Neural cell (in vitro differentiated cells): ENCODE results near the gene BTBD19. TPM values are rescaled to one million over a fixed set of nuclear protein-coding genes. Genes with fewer than 3 reads are reported as not detected.

Experiments used
- H2AFZ ChIP-seq: fragments of 200-600, 300-800 bp; sonication (generic), shearing (Covaris generic); 2 replicates; pipeline ENCODE4 v1.6.0; 2014; ENCODE audit warnings: low read depth, mild to moderate bottlenecking, antibody characterized with exemption, low read length, moderate library complexity
- H3F3A ChIP-seq: fragments of 200-600 bp; shearing (Covaris generic); 2 replicates; pipeline ENCODE4 v1.6.1; 2016; ENCODE audit warnings: mild to moderate bottlenecking, moderate library complexity, mixed read lengths, antibody characterized with exemption, low read length; ENCODE audit not compliant: insufficient read depth, poor library complexity, severe bottlenecking
- H3K27ac ChIP-seq: fragments of 200-600, 300-800 bp; sonication (generic), shearing (Covaris generic); 2 replicates; pipeline ENCODE4 v1.5.1; 2014; ENCODE audit warnings: mild to moderate bottlenecking, low read length, moderate library complexity
- H3K27me3 ChIP-seq: fragments of 300-800, 200-600 bp; sonication (generic), shearing (Covaris generic); 2 replicates; pipeline ENCODE4 v1.6.0; 2014; ENCODE audit warnings: mild to moderate bottlenecking, low read depth, low read length, moderate library complexity; ENCODE audit not compliant: insufficient read depth
- H3K36me3 ChIP-seq: fragments of 300-800, 200-600 bp; sonication (generic), shearing (Covaris generic); 2 replicates; pipeline ENCODE4 v1.5.1; 2014; ENCODE audit warnings: mild to moderate bottlenecking, antibody characterized with exemption, low read length, moderate library complexity; ENCODE audit not compliant: insufficient read depth
- H3K4me2 ChIP-seq: fragments of 300-800, 200-600 bp; sonication (generic), shearing (Covaris generic); 2 replicates; pipeline ENCODE4 v1.6.0; 2014; ENCODE audit warnings: mild to moderate bottlenecking, low read length
- H3K4me3 ChIP-seq: fragments of 300-800, 200-600 bp; sonication (generic), shearing (Covaris generic); 2 replicates; pipeline ENCODE4 v1.5.1; 2014; ENCODE audit warnings: mild to moderate bottlenecking, low read length, moderate library complexity
- H3K79me2 ChIP-seq: fragments of 200-600 bp; shearing (Covaris generic); replicated peaks from 2 replicates; pipeline ENCODE4 v1.6.0; 2014; ENCODE audit warnings: mild to moderate bottlenecking, low read length, moderate library complexity; ENCODE audit not compliant: insufficient read depth
- H3K9ac ChIP-seq: fragments of 300-800, 200-600 bp; sonication (generic), shearing (Covaris generic); 2 replicates; pipeline ENCODE4 v1.6.1; 2016; ENCODE audit warnings: mild to moderate bottlenecking, low read length, mixed read lengths
- H3K9me2 ChIP-seq: fragments of 200-600 bp; shearing (Covaris generic); 2 replicates; pipeline ENCODE4 v1.6.1; 2016; ENCODE audit warnings: mild to moderate bottlenecking, low read length, mixed read lengths; ENCODE audit not compliant: insufficient read depth
- H3K9me3 ChIP-seq: fragments of 200-600, 300-800 bp; sonication (generic), shearing (Covaris generic); 2 replicates; pipeline ENCODE4 v1.6.1; 2016; ENCODE audit warnings: mild to moderate bottlenecking, mixed run types, low read length, moderate library complexity, mixed read lengths
- H4K20me1 ChIP-seq: fragments of 200-600 bp; shearing (Covaris generic); 2 replicates; pipeline ENCODE4 v1.6.1; 2016; ENCODE audit warnings: mild to moderate bottlenecking, mixed run types; ENCODE audit not compliant: insufficient read depth
- EP300 ChIP-seq: fragments of 450-650 bp; conservative IDR thresholded peaks from 2 replicates; pipeline ENCODE4 v1.6.1; 2014; ENCODE audit warnings: antibody characterized with exemption, mild to moderate bottlenecking, moderate library complexity; ENCODE audit not compliant: poor library complexity, severe bottlenecking
- EZH2 ChIP-seq: fragments of 200-600, 300-800 bp; shearing (Covaris generic), sonication (generic); IDR thresholded peaks from 2 replicates; pipeline ENCODE4 v1.6.1; 2014; ENCODE audit warnings: antibody characterized with exemption, low read length, borderline replicate concordance, mild to moderate bottlenecking; ENCODE audit not compliant: insufficient read depth, poor library complexity, severe bottlenecking
- MXI1 ChIP-seq: fragments of 450-650 bp; conservative IDR thresholded peaks from 2 replicates; pipeline ENCODE4 v1.6.1; 2014; ENCODE audit warnings: antibody characterized with exemption, mild to moderate bottlenecking; ENCODE audit not compliant: poor library complexity, severe bottlenecking
- POLR2AphosphoS5 ChIP-seq: IDR thresholded peaks from 2 replicates; pipeline ENCODE4 v1.6.1; 2012
- RAD21 ChIP-seq: fragments of 450-650 bp; conservative IDR thresholded peaks from 2 replicates; pipeline ENCODE4 v1.6.1; 2014; ENCODE audit warnings: antibody characterized with exemption, mild to moderate bottlenecking, moderate library complexity
- SMC3 ChIP-seq: fragments of 450-650 bp; conservative IDR thresholded peaks from 2 replicates; pipeline ENCODE4 v1.6.1; 2014; ENCODE audit warnings: antibody characterized with exemption, mild to moderate bottlenecking, moderate library complexity; ENCODE audit not compliant: poor library complexity
- TAF1 ChIP-seq: IDR thresholded peaks from 2 replicates; pipeline ENCODE4 v1.6.1; 2012; ENCODE audit warnings: low read depth
- polyA plus RNA-seq: library from polyadenylated mRNA; depleted of rRNA; stranded (reverse); fragments of >200 nt; gene quantifications from 2 replicates; pipeline ENCODE4 v1.2.3, GENCODE V29; 2014
- TF ChIP-seq, protein P1 (sequence below): fragments of 450-650 bp; IDR thresholded peaks from 2 replicates; pipeline ENCODE4 v1.5.1; 2014; ENCODE audit warnings: antibody characterized with exemption, mild to moderate bottlenecking, moderate library complexity; ENCODE audit not compliant: poor library complexity, severe bottlenecking
- TF ChIP-seq, protein P2 (sequence below): IDR thresholded peaks from 2 replicates; pipeline ENCODE4 v1.6.1; 2012; ENCODE audit warnings: borderline replicate concordance

BTBD19 gene
- polyA plus RNA-seq, 1 donor from 2014 or later = not detected

DNA sequence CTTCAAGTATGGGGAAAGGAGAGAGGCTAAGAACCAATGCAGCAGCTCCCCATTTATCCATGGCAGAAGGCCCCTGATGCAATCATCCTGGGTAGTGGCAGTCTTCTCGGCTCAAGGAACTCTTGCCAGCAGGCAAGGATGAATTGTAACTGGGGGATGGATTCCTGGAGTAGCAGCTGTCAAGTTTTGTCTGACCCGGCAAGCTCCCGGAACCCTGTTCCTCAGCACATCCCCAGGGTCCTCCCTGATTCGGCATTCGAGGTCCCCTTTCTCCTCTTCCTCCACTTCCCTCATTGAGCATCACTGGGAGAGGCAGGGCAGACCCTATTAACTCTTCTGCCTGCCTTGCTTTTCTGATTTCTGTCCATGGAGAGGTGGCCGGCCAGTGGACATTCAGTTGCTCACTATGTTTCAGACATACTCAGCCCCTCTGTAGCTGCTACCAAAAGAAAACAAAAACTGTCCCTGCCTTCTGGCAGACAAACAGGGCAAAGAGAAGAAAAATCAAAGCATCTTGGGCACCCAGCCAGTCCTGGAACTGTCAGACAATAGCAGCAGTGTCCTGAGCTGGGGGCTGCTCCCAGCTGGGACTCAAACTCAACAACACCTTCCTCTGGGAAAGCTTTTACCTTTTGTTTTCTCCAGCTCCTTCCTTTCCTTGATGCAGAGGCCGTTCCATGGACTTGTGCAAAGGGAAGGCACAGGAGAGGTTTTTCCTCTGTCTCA, 40.3 kb downstream of the BTBD19 start:
- no peak overlapping the region for H2AFZ ChIP-seq
- no peak overlapping the region for H3K4me3 ChIP-seq
- TF ChIP-seq EP300 (no peak), TAF1 (no peak), MXI1 (no peak), RAD21 (no peak), SMC3 (no peak), POLR2AphosphoS5 (no peak), EZH2 (no peak)
- TF ChIP-seq, protein P1, sequence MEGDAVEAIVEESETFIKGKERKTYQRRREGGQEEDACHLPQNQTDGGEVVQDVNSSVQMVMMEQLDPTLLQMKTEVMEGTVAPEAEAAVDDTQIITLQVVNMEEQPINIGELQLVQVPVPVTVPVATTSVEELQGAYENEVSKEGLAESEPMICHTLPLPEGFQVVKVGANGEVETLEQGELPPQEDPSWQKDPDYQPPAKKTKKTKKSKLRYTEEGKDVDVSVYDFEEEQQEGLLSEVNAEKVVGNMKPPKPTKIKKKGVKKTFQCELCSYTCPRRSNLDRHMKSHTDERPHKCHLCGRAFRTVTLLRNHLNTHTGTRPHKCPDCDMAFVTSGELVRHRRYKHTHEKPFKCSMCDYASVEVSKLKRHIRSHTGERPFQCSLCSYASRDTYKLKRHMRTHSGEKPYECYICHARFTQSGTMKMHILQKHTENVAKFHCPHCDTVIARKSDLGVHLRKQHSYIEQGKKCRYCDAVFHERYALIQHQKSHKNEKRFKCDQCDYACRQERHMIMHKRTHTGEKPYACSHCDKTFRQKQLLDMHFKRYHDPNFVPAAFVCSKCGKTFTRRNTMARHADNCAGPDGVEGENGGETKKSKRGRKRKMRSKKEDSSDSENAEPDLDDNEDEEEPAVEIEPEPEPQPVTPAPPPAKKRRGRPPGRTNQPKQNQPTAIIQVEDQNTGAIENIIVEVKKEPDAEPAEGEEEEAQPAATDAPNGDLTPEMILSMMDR = no peak
- TF ChIP-seq, protein P2, sequence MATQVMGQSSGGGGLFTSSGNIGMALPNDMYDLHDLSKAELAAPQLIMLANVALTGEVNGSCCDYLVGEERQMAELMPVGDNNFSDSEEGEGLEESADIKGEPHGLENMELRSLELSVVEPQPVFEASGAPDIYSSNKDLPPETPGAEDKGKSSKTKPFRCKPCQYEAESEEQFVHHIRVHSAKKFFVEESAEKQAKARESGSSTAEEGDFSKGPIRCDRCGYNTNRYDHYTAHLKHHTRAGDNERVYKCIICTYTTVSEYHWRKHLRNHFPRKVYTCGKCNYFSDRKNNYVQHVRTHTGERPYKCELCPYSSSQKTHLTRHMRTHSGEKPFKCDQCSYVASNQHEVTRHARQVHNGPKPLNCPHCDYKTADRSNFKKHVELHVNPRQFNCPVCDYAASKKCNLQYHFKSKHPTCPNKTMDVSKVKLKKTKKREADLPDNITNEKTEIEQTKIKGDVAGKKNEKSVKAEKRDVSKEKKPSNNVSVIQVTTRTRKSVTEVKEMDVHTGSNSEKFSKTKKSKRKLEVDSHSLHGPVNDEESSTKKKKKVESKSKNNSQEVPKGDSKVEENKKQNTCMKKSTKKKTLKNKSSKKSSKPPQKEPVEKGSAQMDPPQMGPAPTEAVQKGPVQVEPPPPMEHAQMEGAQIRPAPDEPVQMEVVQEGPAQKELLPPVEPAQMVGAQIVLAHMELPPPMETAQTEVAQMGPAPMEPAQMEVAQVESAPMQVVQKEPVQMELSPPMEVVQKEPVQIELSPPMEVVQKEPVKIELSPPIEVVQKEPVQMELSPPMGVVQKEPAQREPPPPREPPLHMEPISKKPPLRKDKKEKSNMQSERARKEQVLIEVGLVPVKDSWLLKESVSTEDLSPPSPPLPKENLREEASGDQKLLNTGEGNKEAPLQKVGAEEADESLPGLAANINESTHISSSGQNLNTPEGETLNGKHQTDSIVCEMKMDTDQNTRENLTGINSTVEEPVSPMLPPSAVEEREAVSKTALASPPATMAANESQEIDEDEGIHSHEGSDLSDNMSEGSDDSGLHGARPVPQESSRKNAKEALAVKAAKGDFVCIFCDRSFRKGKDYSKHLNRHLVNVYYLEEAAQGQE = no peak
- no peaks in the 10 kb centered on the region for H3K27me3 ChIP-seq
- H3K4me2 ChIP-seq = no peak overlapping the region
- no peaks in the 10 kb centered on the region for H3K9me2 ChIP-seq
- H3F3A ChIP-seq = no peaks in the 10 kb centered on the region
- H3K9ac ChIP-seq = no peak overlapping the region
- H3K36me3 ChIP-seq = no peaks in the 10 kb centered on the region
- H4K20me1 ChIP-seq = no peaks in the 10 kb centered on the region
- H3K27ac ChIP-seq = no peak overlapping the region
- no peaks in the 10 kb centered on the region for H3K9me3 ChIP-seq
- no peaks in the 10 kb centered on the region for H3K79me2 ChIP-seq

DNA sequence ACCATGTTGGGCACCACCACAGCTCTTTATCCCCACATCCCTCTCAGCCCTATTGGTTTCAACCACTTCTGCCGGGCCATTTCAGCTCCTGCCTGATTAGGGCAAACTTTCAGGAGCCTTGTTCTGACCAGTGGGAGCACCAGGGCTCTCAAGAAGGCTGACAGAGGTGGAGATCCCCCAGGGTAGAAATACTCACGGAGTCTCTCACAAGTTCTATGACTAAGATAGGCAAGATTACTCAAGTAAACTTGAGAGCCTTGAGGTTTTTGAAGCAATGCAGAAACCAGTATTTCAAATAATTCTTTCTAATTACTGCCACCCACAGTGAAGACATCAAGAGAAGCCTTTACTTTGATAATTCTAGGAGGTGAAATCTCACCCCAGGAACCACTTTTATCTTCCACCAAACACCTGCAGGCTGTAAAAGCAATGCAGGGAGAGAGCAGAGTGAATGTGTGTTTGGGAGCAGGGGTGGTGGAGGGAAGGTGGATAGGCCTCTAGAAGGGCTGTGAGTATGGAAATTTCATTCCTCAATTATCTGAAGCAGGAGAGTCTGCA, 41.3 kb downstream of the BTBD19 start:
- Histone ChIP-seq H4K20me1 (no peaks in the 10 kb centered on the region), H3K79me2 (no peaks in the 10 kb centered on the region), H3K4me2 (no peak overlapping the region), H3F3A (no peaks in the 10 kb centered on the region), H3K36me3 (no peaks in the 10 kb centered on the region), H3K9me3 (no peaks in the 10 kb centered on the region), H3K27me3 (no peaks in the 10 kb centered on the region), H3K9ac (no peak overlapping the region), H2AFZ (no peak overlapping the region), H3K27ac (no peak overlapping the region), H3K4me3 (no peak overlapping the region), H3K9me2 (no peaks in the 10 kb centered on the region)
- no peak for TF ChIP-seq EP300
- TF ChIP-seq, protein P1 = no peak
- no peak for TF ChIP-seq SMC3
- no peak for TF ChIP-seq POLR2AphosphoS5
- TF ChIP-seq, protein P2 = no peak
- no peak for TF ChIP-seq EZH2
- TF ChIP-seq MXI1 = no peak
- TF ChIP-seq TAF1 = no peak
- no peak for TF ChIP-seq RAD21
